Measurements from ENCODE around the gene XPR1.
"Not testable (repeated sequence)": the region's sequence is repeated elsewhere in the genome, so short reads cannot be mapped to it uniquely, and the experiment has no call there.

XPR1 gene

DNA sequence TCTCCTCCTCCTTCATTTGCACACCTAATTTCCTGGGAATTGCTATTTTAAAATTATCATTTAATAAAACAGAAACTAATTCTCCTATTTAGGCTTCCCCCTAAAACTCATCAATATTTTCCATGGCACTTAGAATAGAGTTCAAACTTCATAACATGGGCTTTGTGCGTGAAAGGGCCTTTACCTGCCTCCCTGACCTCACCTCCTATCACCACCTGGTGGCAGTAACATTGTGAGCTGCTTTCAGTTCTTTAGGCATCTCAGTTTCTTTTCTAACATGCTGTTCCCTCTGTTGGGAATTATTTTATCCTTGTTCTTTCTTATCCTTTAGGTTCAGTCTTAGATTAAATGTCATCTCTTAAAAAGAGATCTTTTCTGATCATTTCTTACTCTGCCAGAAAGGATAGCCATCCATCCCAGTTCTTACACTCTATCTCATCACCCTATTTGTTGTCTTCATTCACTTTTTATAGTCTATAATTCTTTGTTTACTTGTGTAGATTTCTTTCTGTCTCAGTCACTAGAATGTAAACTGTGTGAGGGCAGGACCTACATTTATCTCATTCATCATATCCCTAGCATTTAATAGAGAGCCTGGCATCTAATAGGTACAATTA, 147.1 kb downstream of the XPR1 start:
- in situ Hi-C loops (cut with MboI; ENCODE audit: low sequenced_read_pairs): no loop called here

DNA sequence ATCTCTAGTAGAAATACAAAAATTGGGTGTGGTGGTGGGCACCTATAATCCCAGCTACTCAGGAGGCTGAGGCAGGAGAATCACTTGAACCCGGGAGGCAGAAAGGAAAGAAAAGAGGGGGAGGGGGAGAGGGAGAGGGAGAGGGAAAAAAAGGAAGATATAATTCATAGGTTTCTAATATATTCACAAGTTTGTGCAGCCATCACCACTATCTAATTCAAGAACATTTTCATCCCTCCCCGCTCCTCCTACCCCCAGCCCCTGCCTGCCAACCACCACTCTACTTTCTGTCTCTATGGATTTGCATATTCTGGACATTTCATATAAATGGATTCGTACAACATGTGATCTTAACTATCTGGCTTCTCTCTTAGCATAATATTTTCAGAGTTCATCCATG, 147.8 kb downstream of the XPR1 start:
- in situ Hi-C loops (cut with MboI; ENCODE audit: low sequenced_read_pairs): no loop called here

DNA sequence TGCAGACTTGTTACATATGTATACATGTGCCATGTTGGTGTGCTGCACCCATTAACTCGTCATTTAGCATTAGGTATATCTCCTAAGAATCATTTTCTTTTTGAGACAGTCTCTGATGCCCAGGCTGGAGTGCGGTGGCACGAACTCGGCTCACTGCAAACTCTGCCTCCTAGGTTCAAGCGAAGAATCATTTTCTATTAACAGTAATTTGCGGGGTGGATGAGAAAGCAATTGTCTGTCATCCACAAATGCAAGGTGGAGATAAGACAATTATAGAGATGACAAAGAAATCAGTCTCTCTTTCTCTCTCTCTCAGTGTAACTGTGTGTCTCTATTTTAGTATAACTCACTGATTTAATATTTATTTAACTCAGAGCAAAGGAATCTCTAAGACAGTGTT, 149.9 kb downstream of the XPR1 start:
- in situ Hi-C loops (cut with MboI; ENCODE audit: low sequenced_read_pairs): no loop called here

DNA sequence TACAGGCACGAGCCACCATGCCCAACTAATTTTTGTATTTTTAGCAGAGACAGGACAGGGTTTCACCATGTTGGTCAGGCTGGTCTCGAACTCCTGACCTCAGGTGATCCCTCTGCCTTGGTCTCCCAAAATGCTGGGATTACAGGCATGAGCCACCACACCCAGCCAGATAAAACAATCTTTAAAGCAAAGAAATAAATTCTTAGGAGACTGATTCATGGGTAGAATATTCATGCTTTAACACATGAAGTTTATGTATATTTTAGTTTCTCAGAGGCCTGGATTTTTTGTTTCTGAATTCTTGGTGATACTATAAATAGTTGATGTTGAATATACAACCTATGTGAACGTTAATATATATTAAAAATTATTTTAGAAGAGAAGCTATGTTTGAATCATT, 153.5 kb downstream of the XPR1 start:
- in situ Hi-C loops (cut with MboI; ENCODE audit: low sequenced_read_pairs): no loop called here

DNA sequence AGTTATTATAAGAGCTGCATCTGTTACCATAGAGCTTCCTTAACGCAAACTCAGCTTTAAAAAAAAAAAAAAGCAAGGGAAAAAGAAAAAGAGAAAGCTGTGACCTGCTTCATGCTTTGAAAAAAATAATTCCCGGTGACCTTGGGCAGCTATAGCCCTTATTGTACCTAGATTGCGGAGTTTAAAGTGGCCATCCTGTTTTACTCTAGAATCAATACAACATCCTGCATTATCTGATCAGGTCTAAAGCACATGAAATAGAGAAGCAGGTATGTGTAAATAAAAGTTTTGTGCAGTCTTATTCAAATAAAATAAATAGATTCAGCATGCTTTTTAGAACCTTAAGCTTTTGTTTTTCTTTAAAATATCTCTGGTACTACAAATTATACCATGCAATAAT, 154.1 kb downstream of the XPR1 start:
- in situ Hi-C loops (cut with MboI; ENCODE audit: low sequenced_read_pairs): no loop called here

DNA sequence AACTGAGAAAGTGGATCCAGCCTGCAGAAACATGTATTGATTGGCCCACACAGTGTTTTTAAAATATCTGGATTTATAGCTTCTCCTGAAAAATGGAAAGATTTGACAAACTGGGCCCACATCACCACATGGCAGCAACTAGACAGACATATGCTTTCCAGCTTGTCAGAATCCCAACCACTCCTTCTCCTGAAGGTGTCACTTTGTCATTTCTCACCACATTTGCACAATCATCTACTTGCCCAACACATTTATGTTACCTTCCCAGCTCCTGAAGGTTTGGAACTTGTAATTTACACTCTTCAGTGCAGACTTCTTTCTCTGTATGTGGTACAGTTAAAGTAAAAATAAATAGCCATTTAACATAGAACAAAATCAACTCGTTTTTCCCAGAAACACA, 154.8 kb downstream of the XPR1 start:
- in situ Hi-C loops (cut with MboI; ENCODE audit: low sequenced_read_pairs): no loop called here

DNA sequence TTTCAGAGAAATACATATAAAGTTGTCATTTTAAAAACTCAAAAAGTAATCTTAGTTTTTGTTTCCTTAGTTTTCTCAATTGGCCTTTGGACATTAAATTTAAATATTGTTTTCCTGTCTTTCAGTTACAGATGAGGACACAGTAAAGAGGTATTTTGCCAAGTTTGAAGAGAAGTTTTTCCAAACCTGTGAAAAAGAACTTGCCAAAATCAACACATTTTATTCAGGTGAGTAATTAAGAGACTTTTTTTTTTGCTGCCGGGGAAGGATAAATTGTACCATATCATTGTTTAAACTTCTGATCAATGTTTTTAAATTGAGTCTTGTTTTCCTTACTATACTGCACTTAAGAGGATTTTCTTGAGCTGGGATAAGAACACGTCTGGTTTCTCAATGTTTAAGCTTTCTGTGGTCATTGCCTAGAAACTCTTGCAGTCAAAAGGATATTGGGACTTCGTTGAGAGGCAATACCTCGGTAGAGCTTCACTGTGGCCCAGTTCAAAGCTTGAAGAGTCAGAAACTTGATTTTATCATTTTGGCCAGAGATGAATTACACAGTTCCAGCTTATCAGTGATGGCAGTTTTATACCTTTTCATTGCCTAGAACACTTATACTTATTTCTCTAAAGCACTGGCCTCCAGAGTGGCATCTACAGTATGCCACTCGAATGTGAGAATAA, 155.9 kb downstream of the XPR1 start:
- in situ Hi-C loops (cut with MboI; ENCODE audit: low sequenced_read_pairs): no loop called here

DNA sequence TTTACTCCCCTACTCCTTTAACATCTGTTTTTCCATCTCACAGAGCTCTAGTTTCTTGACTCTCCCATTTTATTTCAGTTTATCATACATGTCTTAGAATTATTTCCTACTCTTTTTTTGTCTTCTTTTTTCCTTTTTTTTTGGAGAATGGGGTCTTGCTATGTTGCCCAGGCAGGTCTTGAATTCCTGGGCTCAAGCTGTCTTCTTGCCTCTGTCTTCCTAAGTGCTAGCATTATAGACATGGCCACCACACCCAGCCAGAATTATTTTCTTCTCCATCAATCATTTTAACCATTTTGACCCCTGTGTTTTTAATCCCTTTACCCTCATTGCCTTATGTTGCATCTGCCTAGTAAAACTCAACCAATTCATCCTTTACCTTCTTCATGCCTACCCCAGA, 157.6 kb downstream of the XPR1 start:
- in situ Hi-C loops (cut with MboI; ENCODE audit: low sequenced_read_pairs): no loop called here

DNA sequence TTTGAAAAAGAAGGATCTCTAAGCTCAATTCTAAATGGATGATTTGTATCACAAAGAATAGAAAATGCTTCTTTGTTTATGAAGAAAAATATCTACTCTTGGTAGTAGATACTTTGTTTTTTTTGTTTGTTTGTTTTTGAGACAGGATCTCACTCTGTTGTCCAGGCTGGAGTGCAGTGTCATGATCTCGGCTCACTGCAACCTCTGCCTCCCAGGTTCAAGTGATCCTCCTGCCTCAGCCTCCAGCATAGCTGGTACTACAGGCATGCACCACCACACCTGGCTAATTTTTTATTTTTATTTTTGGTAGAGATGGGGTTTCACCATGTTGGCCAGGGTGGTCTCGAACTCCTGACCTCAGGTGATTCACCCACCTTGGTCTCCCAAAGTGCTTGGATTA, 159.3 kb downstream of the XPR1 start:
- in situ Hi-C loops (cut with MboI; ENCODE audit: low sequenced_read_pairs): not testable (repeated sequence)

DNA sequence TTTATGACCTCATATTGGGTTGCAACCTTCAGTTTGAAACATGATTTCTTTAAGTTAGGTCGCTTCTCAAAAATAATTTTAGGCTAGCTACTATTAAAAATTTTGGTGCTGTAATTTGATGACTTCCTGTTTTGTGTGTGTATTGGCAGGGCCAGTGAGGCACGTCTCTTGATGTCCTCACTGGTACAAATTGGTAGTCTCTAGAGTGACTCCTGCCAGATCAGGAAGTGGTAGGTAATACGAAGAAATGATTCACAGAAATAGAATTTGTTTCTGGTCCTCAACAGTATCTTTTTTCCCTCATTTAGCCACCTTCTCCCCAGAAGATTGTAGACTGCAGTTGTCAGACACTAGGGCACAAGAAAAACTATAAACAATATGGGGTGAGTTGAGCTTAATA, 160.0 kb downstream of the XPR1 start:
- in situ Hi-C loops (cut with MboI; ENCODE audit: low sequenced_read_pairs): no loop called here

DNA sequence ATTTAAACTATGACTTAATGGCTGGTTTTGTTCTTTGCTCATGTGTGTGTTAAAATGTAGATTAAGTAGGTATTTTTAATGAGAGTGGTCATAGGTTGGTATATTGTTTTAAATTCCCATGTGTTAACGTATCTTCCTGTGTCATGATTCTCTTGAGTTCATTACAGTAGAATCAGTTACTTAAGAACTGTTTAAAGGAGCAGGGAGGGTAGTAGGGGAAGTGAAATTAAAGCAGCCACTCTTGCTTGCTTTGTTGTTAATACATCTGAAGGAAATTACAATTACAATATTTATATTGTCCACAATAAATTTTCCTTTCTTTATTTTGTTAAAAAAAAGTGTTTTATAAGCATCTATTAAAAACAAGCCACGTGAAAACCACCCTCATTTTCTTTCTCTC, 161.6 kb downstream of the XPR1 start:
- in situ Hi-C loops (cut with MboI; ENCODE audit: low sequenced_read_pairs): no loop called here

DNA sequence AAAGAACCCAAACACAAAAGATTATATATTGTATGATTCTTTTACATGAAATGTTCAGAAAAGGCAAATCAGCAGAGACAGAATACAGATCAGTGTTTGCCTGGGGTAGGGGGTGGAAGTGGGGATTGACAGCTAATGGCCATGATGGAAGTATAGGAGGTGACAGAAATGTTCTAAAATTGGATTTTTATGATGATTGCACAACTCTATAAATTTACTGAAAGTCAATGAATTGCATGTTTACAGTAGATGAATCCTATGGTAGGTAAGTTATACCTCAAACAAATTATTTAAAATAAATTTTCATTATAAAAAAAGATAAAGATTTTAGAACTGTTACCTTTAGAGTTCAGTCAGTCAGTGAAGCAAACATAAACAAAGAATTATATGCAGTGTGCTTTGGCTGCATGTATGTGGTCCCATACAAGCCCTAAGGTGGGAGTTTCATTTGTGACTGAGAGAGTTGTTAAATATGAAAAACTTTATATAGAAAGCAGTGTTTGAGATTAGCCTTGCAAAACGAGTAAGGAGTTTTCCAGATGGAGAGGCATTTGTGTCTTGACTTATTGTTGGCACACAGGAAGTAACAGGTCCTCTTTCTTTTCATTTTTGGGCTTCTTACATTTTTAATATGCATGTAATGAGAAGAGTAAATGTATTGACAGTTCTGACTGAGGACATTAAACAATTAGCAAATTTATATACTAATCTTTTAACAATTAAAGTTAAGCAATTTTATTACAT, 165.2 kb downstream of the XPR1 start:
- in situ Hi-C loops (cut with MboI; ENCODE audit: low sequenced_read_pairs): no loop called here

DNA sequence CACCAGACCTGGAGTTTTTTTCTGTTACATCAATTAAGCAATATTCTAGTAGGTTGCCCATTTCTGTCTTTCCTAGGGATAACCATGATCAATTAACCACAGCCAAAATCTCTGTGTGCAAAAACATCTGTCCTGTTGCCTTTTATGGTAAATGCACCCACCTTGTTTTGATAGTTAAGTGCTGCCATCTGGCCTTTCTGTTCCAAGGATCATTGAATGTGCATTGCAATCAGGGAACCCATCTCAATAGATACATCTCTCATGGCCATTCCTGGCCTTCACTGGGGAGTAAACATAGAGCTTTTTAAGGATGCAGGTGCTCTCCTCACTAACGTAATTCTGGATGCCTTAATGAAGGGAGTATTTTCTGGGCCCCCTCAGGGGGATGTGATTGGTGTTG, 169.1 kb downstream of the XPR1 start:
- in situ Hi-C loops (cut with MboI; ENCODE audit: low sequenced_read_pairs): no loop called here

DNA sequence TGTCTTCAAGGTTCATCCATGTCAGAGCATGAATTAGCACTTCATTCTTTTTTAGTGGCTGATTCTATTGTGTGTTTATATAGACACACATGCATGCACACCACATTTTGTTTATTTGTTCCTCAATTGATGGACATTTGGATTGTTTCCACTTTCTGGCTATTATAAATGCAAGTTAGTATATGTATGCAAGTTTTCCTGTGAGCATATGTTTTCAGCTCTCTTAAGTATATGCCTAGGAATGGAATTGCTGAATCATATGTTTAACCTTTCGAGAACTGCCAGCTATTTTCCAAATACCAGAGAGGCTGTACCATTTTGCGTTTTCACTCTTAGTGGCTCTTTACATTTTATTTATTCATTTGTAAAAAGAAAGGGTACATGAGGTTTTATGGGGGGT, 171.0 kb downstream of the XPR1 start:
- in situ Hi-C loops (cut with MboI; ENCODE audit: low sequenced_read_pairs): no loop called here

DNA sequence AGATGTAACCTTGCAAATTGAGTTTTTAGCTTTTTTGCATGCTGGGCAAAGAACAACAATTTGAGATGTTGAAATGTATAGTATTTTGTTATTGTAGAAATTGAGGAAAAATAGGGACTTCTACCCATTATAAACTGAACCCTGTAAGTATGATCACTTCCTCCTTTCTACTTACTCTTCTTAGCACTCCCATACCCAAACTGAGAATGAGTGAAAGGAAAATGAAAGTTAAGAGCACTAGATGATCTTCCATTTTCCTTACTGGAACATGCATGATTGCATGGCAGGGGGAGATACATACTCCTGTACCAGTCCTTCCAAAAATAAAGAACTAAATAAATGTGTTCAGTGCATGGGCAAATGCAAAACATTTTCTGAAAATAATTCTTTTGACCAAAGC, 173.5 kb downstream of the XPR1 start:
- in situ Hi-C loops (cut with MboI; ENCODE audit: low sequenced_read_pairs): no loop called here

DNA sequence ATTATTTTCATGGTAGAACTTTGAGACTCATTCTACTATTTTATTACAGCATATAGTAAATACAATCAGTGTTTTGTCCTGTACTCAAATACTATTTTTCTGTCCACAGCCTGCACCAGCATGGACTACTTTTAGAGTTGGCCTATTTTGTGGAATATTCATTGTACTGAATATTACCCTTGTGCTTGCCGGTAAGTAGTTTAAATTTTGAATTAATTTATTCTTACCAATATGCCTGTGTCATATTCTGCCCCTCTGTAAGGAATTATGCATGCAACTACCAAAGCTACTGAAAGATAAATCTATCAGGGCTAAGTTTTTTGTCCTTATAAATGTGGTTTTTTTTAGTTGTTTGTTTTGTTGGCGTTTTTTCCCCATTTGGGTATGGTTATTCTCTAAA, 179.5 kb downstream of the XPR1 start:
- in situ Hi-C loops (cut with MboI; ENCODE audit: low sequenced_read_pairs): no loop called here

DNA sequence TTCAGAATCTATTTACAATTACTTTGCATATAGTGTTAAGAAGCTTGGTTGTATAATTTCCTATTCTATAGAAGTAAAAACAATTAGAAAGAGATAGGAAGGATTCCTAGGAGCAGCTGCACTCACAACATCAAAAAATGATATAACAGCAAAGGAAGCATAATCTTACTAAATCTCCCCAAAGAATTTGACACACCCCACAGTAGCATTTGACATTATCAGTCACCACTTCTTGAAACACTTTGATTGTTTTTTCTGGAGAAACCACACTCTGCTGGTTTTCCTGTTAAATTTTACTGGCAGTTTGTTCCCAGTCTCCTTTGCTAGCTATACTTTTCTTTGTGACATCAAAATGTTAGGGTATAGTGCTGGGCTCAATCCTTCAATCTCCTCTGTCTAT, 180.1 kb downstream of the XPR1 start:
- in situ Hi-C loops (cut with MboI; ENCODE audit: low sequenced_read_pairs): no loop called here

DNA sequence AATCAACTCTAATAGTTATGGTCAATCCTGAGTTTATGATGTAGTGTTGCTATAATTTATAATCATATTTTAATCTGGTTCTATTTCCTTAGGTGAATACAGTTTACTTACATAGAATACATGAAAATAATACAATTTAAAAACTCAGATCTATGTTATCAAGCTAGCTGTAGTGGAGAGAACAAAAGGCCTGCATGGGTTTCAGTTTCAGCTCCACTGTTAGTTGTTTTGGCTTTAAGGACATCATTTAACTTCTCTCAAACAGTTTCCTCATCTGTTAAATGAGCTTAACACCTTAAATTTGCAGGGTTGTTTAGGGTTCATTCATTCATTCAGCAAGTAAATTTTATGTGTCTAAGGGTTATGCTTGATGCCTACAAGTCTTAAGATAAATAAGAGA, 182.4 kb downstream of the XPR1 start:
- in situ Hi-C loops (cut with MboI; ENCODE audit: low sequenced_read_pairs): no loop called here

DNA sequence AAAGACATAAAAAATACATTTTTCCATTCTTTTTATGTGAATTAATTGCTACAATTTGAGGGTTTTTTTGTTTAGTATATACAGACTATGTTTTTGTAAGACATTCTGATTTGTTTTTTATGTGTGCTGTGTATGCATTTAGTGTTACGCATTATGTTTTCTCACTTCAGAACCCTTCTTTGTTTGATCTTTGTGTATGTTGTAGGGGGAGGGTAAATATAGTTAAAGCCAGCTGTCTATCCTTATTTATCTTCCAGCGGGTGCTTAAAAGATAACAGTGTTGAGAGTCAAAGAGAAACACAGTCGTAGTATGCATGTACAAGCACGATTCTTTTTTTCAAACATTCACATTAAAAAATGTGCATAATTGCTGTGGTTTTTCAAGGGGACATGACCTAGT, 183.4 kb downstream of the XPR1 start:
- in situ Hi-C loops (cut with MboI; ENCODE audit: low sequenced_read_pairs): no loop called here

DNA sequence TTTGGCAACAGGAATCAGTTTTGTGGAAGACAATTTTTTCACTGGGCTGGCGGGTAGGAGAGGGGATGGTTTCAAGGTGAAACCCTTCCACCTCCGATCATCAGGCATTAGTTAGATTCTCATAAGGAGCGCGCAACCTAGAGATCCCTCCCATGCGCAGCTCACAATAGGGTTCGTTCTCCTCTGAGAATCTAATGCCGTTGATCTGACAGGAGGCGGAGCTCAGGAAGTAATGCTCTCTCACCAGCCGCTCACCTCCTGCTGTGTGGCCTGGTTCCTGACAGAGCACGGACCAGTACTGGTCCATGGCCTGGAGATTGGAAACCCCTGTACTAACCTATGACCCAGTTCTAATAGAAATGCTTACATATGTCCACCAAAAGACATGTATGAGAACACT, 184.3 kb downstream of the XPR1 start:
- in situ Hi-C loops (cut with MboI; ENCODE audit: low sequenced_read_pairs): no loop called here

DNA sequence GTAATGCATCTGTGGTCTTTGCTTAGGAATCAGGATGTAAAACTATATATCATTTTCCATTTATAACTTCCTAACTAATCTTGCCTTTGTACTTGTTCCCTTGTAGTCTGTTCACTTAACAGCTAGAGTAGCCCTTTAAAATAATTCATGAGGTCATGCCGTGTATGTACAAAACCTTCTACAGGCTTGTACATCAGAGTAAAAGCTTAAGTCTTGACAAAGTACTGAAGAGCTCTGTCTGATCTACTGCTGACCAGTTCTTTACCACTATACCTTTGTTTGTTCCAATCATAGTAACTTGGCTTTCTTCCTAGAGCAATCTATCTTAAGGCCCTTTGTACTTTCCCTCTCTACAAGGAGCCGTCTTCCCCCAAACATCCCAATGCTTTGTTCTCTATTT, 190.1 kb downstream of the XPR1 start:
- in situ Hi-C loops (cut with MboI; ENCODE audit: low sequenced_read_pairs): no loop called here

DNA sequence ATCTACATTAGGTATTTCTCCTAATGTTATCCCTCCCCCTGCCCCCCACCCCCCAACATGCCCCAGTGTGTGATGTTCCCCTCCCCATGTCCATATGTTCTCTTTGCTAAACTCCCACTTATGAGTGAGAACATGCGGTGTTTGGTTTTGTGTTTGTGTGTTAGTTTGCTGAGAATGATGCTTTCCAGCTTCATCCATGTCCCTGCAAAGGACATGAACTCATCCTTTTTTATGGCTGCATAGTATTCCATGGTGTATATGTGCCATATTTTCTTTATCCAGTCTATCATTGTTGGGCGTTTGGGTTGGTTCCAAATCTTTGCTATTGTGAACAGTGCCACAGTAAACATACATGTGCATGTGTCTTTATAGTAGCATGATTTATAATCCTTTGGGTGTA, 199.7 kb downstream of the XPR1 start:
- in situ Hi-C loops (cut with MboI; ENCODE audit: low sequenced_read_pairs): not testable (repeated sequence)
